Cardiac septum (tissue), 1 donor: ENCODE results near the gene BAIAP2. TPM values are rescaled to one million over a fixed set of nuclear protein-coding genes. Genes with fewer than 3 reads are reported as not detected.

Experiments used
- DNase-seq: peaks from one replicate; pipeline ENCODE4 v3.0.0-alpha.2; 2020; ENCODE audit warnings: low spot score
- intact Hi-C: fragments of 100-400 bp; cut with DNase I; formaldehyde crosslinking; loops from one replicate; pipeline ENCODE4 v1.14.0; 2022
- total RNA-seq: library from RNA; stranded (reverse); fragmentation: NEBNext Ultra II Directional; extraction: Animal tissue kit (Norgen Biotek cat#: 25700); gene quantifications from one replicate; pipeline ENCODE4 v1.2.1, GENCODE V29; 2021
- donor health status: DM: no; HTN: no; CAD: no.

The BAIAP2 gene
- total RNA-seq, 1 donor from 2014 or later = 9.8 TPM

- DNase-seq = no peak
- intact Hi-C loops = no loop called here
Observed at GRCh38 chr17:81045590-81046095, 10.7 kb downstream of the BAIAP2 start.

GRCh38 chr17:81046132-81046769 lies 11.3 kb downstream of the BAIAP2 start:
- intact Hi-C loops = no loop called here

DNA sequence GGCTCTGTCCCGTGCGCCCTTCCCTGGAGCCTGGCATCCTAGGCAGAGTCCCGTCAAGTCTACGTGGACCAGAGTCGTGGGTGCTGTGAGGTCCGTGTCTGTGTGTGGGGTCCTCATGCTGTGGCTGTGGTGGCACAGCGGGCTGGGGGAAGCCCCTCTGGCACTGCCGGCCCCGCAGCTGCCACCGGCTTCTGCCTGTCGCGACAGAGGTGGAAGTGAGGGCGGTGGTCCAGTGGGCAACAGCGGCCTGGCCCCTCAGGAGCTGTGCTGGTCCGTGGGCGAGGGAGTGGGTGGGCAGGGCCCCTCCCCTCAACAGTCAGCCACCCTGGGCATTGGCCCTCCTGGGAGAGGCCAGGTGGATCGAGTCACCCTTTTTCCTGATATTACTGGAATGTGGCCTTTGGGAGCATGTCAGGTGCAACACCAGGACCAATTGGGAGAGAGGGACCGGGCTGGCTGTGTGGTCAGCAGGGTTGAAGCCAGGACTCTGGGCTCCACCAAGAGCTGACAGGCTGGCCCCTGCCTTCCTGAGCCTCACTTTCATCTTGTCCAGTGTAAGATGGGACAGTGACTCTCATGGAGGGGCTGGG lies 11.9 kb downstream of the BAIAP2 start:
- DNase-seq = no peak
- intact Hi-C loops = no loop called here

More at GRCh38 chr17:81046132-81046769, 11.3 kb downstream of the BAIAP2 start:
- DNase-seq = no peak

GRCh38 chr17:81048827-81049371 lies 13.9 kb downstream of the BAIAP2 start:
- intact Hi-C loops = no loop called here
- DNase-seq = no peak

GRCh38 chr17:81049372-81049911 lies 14.5 kb downstream of the BAIAP2 start:
- intact Hi-C loops = no loop called here
- no peak for DNase-seq

DNA sequence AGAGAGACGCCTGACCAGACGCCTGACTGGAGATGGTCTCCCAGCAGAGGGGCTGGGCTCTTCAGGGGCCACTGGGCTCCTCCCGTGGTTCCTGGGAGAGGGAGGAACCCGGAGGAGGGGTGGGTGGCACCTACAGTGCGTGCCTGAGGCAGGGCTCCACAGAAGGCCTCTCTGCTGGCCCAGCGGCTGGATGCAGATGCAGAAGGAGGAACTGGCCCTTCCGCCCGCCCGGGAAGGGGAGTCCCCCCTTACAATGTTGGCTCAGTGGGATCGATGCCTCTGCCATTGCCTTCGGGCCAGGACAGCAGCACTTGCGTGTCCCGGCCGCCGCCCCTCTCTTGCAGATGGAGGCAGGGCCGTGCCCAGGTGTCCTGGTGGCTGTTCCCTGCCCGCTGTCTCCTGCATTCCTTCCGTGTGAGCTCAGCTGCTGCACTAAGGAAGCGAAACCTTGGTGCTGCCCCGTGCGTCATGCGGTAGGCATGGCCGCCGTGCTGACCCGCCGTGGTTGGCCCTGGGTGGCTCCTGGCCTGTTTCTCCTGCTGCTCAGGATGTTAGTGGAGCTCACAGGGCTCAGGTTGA lies 15.1 kb downstream of the BAIAP2 start:
- intact Hi-C loops = no loop called here
- no peak for DNase-seq

DNA sequence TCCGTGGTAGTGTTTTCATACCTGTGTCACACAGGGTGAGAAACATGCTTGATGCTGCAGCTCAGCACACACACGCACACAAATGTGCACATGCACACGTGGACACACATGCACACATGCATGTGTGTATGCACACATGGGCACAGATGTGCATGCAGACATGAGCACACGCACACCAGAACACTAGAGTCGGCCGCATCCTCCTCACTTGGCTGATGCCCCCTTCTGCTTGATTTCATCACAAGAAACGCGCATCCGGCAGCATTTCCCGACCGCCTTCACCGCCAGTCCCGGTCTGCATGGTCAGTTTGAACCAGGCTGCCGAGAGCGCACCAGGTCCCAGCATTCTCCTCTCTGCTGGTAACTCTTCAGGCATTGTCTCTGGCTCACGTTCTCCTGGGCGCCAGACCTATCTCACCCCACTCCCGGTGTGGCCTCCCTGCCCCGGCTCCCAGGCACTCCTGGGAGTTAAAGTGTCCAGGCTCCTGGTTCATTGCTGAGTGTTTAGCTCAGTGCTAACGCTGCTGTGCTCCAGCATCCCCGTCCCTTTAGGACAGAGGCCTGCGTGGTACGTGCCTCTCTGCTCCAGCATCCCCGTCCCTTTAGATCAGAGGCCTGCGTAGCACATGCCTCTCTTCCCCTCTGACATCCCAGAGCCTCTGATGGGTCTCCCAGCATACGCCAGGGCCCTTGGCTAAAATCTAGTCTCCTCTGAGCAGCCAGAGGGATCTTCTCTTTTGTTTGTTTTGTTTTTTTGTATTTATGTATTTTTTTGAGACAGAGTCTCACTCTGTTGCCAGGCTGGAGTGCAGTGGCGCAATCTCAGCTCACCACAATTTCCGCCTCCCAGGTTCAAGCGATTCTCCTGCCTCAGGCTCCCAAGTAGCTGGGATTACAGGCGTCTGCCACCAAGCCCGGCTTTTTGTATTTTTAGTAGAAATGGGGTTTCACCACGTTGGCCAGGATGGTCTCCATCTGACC lies 16.0 kb downstream of the BAIAP2 start:
- no peak for DNase-seq
- intact Hi-C loops = no loop called here

- DNase-seq = no peak
- intact Hi-C loops = no loop called here
Observed at GRCh38 chr17:81052199-81052997, 17.4 kb downstream of the BAIAP2 start.

GRCh38 chr17:81053041-81053970 lies 18.4 kb downstream of the BAIAP2 start:
- no peak for DNase-seq

GRCh38 chr17:81054308-81054707 lies 19.4 kb downstream of the BAIAP2 start:
- DNase-seq = no peak
- intact Hi-C loops = no loop called here

More at GRCh38 chr17:81053041-81053970, 18.4 kb downstream of the BAIAP2 start:
- intact Hi-C loops = no loop called here

DNA sequence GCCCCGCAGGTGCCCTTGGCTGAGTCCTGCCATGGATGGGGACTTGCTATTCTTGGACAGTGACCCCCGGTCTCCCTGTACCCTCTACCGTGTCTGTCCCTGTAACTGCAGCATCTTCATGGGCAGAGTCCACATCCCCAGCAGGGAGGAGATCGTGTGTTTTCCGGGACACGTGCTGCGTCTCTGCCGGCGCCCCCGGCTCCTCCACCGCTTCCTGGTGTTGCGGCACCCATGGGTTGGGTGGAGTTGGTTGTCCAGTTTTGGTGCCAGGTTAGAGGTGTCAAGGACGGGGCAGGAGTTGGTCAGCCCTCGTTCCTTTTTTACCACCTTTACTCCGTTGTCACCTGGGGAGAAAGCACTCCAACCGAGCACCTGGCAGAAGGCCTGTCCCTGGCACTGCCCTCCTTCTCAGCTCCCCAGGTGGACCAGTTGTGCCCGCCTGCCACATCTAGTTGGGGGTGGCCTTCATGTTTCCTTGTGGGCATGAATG lies 20.0 kb downstream of the BAIAP2 start:
- intact Hi-C loops = no loop called here

DNA sequence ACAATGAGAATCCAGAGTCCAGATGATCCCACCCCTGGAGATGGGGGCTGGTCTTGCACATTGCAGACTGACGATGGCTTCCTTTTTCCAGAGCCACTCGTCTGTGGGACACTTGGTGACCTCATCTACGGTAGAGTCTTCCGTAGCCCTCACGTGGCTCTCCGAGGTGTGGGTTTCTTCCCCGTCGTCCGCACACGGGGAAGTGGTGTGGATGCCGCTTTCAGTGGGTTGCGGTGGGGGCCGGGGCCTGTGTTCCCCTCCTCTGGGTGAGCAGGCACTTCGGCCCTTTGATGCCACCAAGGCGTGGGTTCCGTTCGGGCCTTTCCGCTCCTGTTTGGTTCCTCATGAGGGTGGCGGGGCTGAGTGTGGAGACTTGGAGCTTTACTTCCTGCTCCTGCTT lies 21.4 kb downstream of the BAIAP2 start:
- intact Hi-C loops = no loop called here
- DNase-seq = no peak

More for the DNA sequence above, 20.0 kb downstream of the BAIAP2 start:
- no peak for DNase-seq

GRCh38 chr17:81057079-81057730 lies 22.3 kb downstream of the BAIAP2 start:
- DNase-seq = no peak
- intact Hi-C loops = no loop called here

GRCh38 chr17:81057777-81058176 lies 22.8 kb downstream of the BAIAP2 start:
- intact Hi-C loops = no loop called here
- DNase-seq = no peak

DNA sequence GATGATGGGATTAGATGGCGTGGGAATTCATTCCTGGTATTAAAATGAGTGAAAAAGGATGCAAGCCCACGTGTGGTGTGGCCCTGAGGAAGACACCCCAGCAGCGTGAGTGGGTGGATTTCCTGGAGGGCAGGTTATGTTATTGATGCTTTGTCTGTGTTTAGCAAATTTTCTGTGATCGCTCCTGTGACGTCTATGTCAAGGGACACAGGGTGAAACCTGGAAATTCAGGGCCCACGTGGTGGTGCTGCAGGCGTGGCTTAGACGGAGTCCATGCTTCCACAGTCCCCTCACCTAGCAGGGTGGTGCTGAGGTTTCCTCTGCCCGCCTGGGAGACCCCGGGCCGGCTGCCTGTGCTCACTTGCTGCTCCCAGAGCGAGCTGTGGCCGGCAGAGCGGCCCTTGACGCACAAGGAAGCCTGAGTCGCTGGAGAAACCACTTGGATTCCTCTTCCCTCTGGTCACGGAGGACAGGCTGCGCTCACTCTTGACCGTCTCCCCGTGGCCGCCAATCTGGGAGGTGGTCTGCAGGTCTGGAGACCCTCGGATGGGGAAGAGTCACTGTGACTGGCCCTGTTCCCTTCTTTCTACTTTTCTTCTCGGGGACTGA lies 23.4 kb downstream of the BAIAP2 start:
- no peak for DNase-seq
- intact Hi-C loops = no loop called here

GRCh38 chr17:81059026-81059425 lies 24.1 kb downstream of the BAIAP2 start:
- intact Hi-C loops = no loop called here
- DNase-seq = no peak
